Measurements from ENCODE around the gene MTG2. TPM values are rescaled to one million over a fixed set of nuclear protein-coding genes. Genes with fewer than 3 reads are reported as not detected.

Gene MTG2
- total and polyA plus RNA-seq, 2 donors from 2014 or later = 36.1 to 45.2 TPM

GRCh38 chr20:62141397-62142251 is 41.2 kb upstream of the MTG2 start:
- intact Hi-C loops (cut with DNase I) = no loop called here
- H3K4me3 ChIP-seq (ENCODE audit: low read length in 3 of 3) = peak overlapping the region; percentile 57 to 67 (median 60)
- peak overlapping the region; percentile 51 to 75 for H3K27ac ChIP-seq (ENCODE audit: low read depth in 2 of 2, low read length in 2 of 2)
- FAIRE-seq (no peak), DNase-seq (no peak)
- H3K4me1 ChIP-seq (ENCODE audit: control insufficient read depth in 2 of 3, insufficient read depth in 2 of 3, low read depth in 1 of 3, low read length in 3 of 3) = peaks cover 2 to 30% (median 26%) of the 10 kb centered on the region in 3 donors
- peak overlapping the region; percentile 8 to 60 (median 20) for H3K9ac ChIP-seq (ENCODE audit: low read length in 3 of 3)
- H3K27me3 ChIP-seq (ENCODE audit: control insufficient read depth, insufficient read depth, low read length) = no peaks in the 10 kb centered on the region
- no peak for TF ChIP-seq CTCF (IDR thresholded peaks at IDR 0.05; ENCODE audit: borderline replicate concordance, extremely low read depth, insufficient read depth)
- no peaks in the 10 kb centered on the region for H3K9me3 ChIP-seq (ENCODE audit: control insufficient read depth in 2 of 3, insufficient read depth in 1 of 3, low read length in 3 of 3)
- peaks cover 17 to 37% (median 31%) of the 10 kb centered on the region in 3 donors for H3K36me3 ChIP-seq (ENCODE audit: control insufficient read depth in 2 of 3, insufficient read depth in 3 of 3, low read length in 3 of 3)

- FAIRE-seq (no peak), DNase-seq (peak in 1 of 5 donors; percentile 34)
- Histone ChIP-seq H3K27me3 (ENCODE audit: control insufficient read depth, insufficient read depth, low read length) (no peaks in the 10 kb centered on the region), H3K4me3 (ENCODE audit: low read length in 3 of 3) (peak overlapping the region; percentile 57 to 67 (median 60)), H3K4me1 (ENCODE audit: control insufficient read depth in 2 of 3, insufficient read depth in 2 of 3, low read depth in 1 of 3, low read length in 3 of 3) (peaks cover 2 to 34% (median 26%) of the 10 kb centered on the region in 3 donors), H3K27ac (ENCODE audit: low read depth in 2 of 2, low read length in 2 of 2) (peak overlapping the region; percentile 89 to 95), H3K9ac (ENCODE audit: low read length in 3 of 3) (peak overlapping the region; percentile 20 to 60 (median 20)), H3K36me3 (ENCODE audit: control insufficient read depth in 2 of 3, insufficient read depth in 3 of 3, low read length in 3 of 3) (peaks cover 13 to 28% (median 26%) of the 10 kb centered on the region in 3 donors), H3K9me3 (ENCODE audit: control insufficient read depth in 2 of 3, insufficient read depth in 1 of 3, low read length in 3 of 3) (no peaks in the 10 kb centered on the region)
- TF ChIP-seq CTCF (IDR thresholded peaks at IDR 0.05; ENCODE audit: borderline replicate concordance, extremely low read depth, insufficient read depth) = no peak
- intact Hi-C loops (cut with DNase I) = no loop called here
Observed at GRCh38 chr20:62142252-62143080, 40.4 kb upstream of the MTG2 start.

DNA sequence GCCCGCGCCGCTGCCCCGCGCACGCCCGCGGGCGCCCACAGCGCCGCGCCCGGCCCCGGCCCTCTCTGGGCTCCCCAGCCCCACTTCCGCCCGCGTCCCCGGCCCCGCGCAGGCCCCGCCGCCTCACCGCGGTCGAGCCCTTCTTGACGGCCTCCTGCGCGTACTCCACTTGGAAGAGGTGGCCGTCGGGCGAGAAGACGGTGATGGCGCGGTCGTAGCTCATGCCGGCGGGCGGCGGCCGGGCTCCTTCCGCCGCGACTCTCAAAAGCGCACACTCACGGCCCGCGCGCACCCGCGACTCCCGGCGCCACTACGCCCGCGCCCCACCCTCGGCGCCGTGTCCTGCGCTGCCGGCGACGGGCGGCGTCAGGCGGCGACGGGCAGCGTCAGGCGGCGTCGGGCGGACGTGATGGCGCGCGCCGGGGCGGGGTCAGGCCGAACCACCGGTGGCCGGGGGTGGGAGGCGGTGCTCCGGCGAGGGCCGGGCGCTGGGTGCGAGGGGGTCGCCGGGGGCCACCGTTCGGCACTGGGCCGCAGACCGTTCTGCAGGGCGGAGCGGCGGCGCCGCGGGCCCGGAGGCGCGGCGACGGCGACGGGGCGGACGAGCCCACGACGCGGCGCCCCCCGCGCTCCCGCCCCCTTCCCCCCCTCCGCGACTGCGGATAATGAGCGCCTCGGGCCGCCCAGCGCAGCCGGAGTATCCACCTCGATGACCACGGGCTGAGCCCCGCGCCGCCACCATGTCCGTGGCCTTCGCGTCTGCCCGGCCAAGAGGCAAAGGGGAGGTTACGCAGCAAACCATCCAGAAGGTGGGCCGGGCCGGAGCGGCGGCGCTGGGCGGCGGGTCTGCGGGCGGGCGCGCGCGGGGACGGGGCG is 39.5 kb upstream of the MTG2 start, which contains the start of the genes PSMA7 and SS18L1:
TSS of gene PSMA7 (minus strand) at position 314 of the 876 bp plus-strand sequence. CDS start at position 223, 91 bp downstream.
TSS of gene SS18L1 (plus strand) at position 689 of the 876 bp plus-strand sequence. CDS start at position 741, 52 bp downstream.
- intact Hi-C loops (cut with DNase I) = no loop called here
- TF ChIP-seq CTCF (IDR thresholded peaks at IDR 0.05; ENCODE audit: borderline replicate concordance, extremely low read depth, insufficient read depth) = no peak
- H3K36me3 ChIP-seq (ENCODE audit: control insufficient read depth in 2 of 3, insufficient read depth in 3 of 3, low read length in 3 of 3) = peaks cover 9 to 20% (median 17%) of the 10 kb centered on the region in 3 donors
- H3K9ac ChIP-seq (ENCODE audit: low read length in 3 of 3) = peak within 1 kb of the TSS; percentile 22 to 77 (median 27)
- no peak for FAIRE-seq
- peak; percentile 84 to 96 (median 92) for DNase-seq
- peak within 1 kb of the TSS; percentile 89 to 95 for H3K27ac ChIP-seq (ENCODE audit: low read depth in 2 of 2, low read length in 2 of 2)
- no peaks in the 10 kb centered on the region for H3K27me3 ChIP-seq (ENCODE audit: control insufficient read depth, insufficient read depth, low read length)
- peaks cover 2 to 35% (median 26%) of the 10 kb centered on the region in 3 donors for H3K4me1 ChIP-seq (ENCODE audit: control insufficient read depth in 2 of 3, insufficient read depth in 2 of 3, low read depth in 1 of 3, low read length in 3 of 3)
- peak within 1 kb of the TSS; percentile 59 to 74 (median 60) for H3K4me3 ChIP-seq (ENCODE audit: low read length in 3 of 3)
- H3K9me3 ChIP-seq (ENCODE audit: control insufficient read depth in 2 of 3, insufficient read depth in 1 of 3, low read length in 3 of 3) = no peaks in the 10 kb centered on the region

All from kidney (tissue), 14 donors.